NCI-H1105 (cell line): ENCODE results near the gene FAAP100.
"Not testable (repeated sequence)": the region's sequence is repeated elsewhere in the genome, so short reads cannot be mapped to it uniquely, and the experiment has no call there.

ENCODE experiments used
- DNase-seq: peaks from one replicate; lab custom pipeline; 2025; lab: John Stamatoyannopoulos, UW

The FAAP100 gene, protein sequence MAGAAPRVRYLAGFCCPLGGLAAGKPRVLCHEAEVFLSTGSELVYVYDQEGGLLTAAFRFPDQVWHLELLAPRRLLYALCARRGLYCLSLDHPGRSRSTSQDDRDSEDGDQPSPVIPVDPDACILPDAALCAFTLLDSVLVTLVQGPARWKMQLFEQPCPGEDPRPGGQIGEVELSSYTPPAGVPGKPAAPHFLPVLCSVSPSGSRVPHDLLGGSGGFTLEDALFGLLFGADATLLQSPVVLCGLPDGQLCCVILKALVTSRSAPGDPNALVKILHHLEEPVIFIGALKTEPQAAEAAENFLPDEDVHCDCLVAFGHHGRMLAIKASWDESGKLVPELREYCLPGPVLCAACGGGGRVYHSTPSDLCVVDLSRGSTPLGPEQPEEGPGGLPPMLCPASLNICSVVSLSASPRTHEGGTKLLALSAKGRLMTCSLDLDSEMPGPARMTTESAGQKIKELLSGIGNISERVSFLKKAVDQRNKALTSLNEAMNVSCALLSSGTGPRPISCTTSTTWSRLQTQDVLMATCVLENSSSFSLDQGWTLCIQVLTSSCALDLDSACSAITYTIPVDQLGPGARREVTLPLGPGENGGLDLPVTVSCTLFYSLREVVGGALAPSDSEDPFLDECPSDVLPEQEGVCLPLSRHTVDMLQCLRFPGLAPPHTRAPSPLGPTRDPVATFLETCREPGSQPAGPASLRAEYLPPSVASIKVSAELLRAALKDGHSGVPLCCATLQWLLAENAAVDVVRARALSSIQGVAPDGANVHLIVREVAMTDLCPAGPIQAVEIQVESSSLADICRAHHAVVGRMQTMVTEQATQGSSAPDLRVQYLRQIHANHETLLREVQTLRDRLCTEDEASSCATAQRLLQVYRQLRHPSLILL

DNA sequence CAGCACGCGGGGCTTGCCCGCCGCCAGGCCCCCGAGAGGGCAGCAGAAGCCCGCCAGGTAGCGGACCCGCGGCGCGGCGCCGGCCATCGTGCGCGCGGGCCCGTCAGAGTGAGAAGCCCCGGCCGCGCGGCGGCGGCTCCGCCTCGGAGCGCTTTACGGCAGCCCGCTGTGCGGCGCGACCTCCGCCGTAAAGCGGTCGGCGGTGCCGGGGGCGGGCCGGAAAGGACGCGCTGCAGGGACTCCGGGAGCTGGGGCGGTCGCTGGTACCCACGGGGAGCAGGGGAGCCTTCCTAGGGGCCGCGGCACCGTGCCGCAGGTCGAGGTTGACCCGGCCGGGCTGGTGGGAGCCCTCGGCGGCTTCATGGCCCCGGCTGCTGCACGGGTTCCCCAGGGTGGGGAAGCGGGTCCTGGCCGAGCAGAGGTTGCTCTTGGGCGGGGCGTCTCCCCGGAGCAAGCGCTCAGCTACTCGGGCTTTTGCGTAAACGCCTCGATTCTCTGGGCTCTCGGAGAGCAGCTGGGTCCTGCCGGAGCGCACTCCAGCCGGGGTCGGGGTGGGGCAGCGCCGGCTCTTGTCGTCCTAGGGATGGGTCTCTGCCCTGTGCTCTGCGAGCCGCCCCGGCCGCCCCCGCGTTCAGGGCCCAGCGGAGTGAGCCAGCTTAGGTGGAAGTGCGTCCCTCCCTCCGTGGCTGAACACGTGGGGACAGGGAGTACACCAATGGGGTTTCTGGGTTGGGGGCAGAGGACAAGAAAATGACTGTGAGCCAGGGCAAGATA lies at the start of gene FAAP100:
FAAP100 (minus strand) TSS at position 110 of the 774 bp plus-strand sequence; CDS start at position 87, 23 bp downstream.
- DNase-seq = peak; percentile 69

DNA sequence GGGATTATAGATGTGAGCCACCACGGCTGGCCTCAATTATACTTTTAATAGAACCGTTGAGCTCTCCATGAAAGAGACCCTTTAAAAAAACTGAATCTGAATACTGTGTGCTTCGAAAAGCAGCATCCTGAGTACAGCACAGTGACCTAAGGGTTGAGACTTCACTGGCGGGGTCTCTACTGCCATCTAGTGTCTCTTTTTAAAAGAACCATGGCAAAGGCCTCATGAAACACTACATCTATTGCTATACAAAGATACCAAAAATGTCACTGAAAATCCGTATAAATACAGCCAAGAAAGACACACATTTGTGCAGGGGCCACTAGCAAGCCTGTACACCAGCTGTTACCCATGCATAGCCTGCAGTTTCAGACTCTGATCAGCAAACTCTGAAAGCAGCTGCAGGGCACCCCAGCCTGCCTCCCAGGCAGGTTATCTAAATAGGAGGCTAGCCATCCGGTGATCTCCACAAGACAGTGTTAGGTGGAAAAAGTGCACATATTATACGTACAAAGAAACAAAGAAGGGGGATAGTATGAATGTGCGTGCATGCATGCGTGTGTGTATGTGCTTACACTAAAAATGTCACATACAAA lies 49.5 kb upstream of the FAAP100 start:
- peak; percentile 52 for DNase-seq

DNA sequence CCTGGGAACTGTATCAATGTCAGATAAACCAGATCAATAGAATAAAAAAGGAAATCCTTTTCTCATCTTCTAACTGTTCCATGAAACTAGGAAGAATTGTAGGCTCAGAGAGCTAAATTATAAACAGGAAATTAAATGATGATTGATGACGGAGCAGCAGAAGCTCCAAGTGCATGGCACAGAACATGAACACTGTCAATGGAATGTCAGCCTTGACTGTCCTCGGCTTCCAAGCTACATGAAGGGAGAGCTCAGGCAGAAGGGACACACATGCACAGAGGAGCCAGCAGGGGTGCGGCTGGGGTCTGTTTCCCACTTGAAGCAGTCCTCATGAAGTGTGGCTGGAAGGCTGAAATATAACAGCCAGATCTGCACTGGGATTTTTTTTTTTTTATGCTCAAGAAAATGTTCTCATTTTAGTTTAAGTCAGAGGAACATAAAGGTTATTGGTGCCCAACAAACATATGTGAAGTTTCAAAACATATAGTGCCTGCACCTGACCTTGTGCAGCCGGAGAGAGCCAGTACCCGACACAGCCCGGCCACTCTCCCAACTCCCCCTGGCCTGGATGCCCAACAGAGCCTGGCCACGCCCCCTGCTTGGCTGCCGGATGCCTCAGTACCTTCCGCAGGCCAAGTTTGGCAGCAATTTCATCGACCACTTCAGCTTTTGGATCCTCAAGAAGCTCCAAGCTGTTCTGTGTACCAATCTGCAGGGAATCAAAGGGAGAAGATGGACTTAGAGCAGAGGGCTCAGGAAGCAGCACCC lies 47.8 kb upstream of the FAAP100 start:
- DNase-seq = no peak

DNA sequence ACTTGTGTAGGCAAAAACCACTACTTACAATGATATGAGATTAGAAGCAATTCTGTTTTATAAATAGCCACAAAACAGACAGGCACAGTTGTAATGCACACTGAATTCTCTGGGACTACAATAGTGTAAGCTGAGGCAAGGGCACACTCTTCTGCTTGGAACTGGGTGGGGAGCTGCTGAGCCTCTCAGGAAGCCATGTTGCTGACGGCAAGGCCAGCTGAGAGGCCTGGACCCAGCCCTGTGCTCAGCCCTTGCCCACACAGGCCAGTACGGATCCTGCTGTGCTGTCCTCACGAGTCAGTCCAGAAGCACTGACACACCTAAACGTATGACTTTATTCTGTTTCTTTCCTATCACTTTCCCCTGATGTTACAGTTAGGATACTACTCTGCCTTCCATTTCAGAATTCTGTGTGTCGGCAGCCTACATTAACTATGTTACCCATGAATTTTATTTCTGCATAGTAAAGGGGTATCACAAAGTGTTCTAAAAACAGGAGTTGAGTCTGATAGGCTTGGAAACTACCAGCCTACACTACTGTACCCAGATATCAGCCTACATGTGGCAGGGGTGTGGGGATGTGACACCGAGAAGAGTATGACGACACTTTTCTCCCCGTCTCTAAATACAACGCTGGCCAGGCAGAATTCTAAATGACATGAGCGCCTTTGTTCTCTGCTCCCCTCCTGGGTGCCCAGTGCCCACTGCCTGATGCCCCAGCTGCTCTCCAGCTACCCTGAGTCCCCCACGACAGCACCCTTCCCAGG lies 41.1 kb upstream of the FAAP100 start:
- DNase-seq = no peak

DNA sequence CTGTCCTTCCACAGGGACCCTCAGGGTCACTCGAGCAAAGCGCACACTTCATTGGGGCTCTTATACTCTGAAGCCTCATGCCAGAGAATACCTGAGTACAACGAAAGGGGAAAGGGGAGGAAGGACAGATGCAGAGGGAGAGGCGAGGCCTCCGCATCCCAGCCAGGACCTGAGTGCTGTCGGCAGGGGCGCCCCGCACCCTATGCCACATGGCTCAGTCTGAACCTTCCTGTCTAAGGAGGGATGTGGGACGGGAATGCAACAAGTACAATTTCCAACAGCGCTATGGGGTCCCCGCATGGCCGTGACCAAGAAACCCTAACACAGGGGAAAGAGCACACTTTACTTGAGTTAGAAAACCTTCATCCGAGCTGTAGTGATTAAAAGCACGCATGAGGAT lies 39.8 kb upstream of the FAAP100 start:
- DNase-seq = no peak

DNA sequence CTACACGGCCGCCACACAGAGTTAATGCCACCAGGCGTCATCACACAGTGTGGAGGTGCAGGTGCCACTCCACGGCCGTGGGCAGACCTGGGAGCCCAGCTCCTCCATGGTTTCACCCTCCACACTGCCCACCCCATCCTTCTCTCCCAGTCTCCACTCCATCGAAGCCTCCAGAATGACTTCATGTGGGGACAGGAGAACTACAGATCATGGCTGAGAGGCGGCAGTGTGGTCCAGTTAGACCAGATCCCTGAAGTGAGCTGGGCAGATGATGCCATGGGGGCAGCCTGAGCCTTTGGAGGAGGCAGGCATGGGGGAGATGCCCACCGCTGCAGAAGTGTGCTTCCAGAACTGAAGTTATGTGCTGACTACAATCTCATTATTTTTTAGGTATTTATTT lies 38.0 kb upstream of the FAAP100 start:
- no peak for DNase-seq

DNA sequence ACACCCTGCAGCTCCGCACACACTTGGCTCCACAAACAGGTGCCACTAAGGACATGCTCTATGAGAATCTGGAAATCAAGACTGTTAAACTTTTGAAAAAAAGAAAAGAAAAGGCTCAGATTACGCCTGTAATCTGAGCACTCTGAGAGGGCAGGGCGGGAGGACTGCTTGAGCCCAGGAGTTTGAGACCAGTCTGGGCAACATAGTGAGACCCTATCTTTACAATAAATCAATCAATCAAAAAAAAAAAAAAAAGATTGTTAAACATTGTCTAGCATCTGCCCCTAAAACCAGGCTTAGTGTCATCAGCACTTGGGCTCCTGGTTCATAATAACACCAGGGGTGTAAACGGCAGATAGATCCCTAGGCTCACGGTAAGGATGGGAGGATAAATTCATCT lies 37.5 kb upstream of the FAAP100 start:
- no peak for DNase-seq

DNA sequence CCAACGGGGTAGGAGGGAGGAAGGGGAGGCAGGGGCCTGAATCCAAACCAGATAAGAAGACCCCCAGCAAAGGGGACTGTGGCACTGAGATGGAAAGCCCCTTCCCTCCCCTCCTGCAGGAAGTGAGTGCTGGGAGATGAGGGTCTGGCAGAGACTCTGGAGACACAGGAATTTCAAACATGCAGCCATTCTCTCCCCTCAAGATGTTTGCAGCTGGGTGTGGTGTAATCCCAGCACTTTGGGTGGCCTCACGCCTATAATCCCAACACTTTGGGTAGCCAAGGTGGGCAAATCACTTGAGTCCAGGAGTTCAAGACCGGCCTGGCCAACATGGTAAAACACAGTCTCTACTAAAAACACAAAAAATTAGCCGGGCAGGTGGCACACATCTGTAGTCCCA lies 33.9 kb upstream of the FAAP100 start:
- no peak for DNase-seq

DNA sequence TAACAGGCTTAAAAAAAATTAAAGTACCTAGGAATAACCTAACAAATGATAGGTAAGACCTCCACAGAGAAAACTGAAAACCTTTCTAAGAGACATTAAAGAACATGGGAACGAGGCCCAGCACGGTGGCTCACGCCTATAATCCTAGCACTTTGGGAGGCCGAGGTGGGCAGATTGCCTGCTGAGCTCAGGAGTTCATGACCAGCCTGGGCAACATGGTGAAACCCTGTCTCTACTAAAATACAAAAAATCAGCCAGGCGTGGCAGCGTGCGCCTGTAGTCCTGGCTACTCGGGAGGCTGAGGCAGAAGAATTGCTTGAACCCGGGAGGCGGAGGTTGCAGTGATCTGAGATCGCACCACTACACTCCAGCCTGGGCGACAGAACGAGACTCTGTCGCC lies 32.6 kb upstream of the FAAP100 start:
- DNase-seq = not testable (repeated sequence)

DNA sequence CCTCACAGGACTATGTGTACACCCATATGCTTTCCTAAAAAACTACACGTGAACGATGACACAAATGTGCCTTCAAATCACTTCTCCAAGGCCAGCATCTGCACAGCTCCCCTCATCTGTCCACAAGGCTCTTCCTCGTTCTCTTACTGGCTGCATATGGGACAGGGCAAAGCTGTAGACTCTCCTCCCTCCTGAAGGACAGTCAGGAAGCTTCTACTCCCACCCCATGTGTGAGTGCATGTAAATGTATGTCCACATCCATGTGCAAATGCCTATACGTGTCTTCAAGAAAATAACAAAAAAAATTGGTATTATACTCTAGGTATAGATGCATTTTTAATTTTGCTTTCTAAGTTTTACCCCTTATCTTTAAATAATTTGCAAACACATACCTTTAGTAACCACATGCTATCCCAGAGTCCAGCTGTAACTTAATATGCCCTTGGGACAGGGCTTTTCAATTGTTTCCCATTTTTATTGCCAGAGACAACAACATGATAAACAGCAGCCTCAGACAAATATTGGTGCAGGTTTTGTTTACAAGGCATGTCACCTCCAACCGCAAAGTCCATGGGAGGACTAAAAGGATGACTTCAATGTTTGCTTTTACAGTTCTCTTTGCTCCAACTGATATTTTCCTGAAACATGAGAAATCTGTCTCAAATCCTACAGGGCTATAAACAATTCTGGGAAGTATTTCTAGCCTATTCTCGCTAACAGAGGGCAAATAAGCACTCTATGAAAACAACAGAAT lies 31.6 kb upstream of the FAAP100 start:
- no peak for DNase-seq

DNA sequence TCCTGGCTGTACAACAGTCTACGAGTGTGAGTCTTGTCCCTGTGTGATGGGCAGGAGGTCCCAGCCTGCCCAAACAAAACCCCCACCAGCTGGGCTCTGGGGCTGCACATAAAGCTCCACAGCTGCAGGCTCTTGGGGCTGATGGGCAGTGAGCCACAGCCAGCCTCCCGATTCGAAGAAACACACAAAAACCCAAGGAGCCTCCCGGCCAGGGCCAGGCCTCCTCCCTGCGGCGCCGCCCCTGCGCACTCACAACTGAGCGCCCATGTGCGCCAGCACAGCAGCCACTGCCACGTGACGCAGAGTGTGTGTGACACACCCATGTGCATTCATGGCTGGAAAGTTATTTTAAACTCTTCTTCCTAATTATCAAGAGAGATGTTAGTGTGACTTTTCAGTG lies 30.6 kb upstream of the FAAP100 start:
- DNase-seq = no peak

DNA sequence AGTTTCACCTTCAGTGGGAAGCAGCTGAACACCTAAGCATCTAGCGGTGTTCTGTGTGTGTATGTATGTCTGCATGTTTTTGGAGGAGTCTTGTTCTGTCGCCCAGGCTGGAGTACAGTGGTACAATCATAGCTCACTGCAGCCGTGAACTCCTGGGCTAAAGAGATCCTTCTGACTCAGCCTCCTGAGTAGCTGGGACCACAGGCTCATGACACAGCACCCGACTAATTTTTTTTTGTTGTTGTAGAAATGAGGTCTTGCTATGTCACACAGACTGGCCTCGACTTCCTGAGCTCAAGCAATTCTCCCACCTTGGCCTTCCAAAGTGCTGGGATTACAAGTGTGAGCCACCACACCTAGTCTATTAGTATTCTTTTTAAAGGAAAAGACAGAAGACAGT lies 30.2 kb upstream of the FAAP100 start:
- DNase-seq = no peak

DNA sequence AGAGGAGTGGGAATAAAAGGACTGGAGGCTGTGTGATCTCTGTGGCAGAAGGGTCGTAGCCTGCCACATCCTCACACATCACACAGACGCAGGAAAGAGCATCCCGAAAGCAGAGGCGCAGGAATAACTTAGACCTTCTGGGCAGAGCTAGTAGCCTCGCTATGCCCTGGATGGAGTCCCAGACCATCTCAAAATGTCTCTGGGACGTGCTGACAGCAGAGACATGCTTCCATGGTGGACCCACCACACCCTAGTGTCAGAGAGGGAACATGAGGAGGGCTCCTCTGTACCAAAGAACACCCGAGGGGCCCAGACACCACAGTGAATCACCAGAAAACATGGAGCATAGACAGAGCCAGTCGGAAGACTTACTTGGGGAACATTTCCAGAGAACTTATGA lies 29.6 kb upstream of the FAAP100 start:
- DNase-seq = no peak

DNA sequence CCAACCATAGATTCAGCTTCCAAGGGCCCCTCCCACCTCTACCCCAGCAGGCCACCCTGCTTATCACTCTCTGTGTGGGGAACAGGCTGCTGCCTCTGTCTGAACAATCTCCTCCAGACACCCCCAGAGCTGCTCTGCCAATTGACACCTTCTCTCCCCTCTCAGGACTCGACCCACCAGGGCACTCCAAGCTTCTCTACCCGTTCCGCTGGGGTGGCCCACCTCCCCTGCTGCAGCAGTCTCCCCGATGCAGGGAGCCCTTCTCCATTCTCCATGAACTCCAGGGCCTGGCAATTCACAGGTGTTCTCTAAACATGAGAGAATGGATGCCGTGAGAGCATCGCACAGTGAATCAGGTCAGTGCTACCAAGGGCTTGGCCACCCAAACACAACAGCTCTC lies 28.3 kb upstream of the FAAP100 start:
- no peak for DNase-seq

DNA sequence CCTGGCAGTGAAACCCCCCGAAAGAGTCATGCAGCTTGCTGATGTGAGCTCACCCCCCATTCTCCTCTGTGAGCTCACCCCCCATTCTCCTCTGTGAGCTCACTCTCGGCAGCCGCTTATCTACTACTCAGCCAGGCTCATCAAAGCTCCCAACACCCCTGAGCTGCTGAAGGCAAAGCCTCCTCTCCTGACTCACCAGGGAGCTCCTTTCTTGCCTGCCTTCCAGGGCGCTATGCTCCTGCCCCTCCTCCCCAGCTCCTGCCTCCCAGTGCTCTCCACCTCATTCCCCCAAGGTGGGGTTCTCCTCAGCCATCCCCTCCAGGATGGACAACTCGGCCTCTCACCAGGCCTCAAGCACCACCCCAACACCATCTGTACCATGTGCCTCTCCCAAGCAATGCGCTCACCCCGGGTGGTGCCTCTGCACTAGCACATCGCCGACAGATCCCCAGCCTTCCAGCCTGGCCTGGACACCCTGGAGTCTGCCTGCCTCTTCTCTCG lies 27.7 kb upstream of the FAAP100 start:
- DNase-seq = no peak

DNA sequence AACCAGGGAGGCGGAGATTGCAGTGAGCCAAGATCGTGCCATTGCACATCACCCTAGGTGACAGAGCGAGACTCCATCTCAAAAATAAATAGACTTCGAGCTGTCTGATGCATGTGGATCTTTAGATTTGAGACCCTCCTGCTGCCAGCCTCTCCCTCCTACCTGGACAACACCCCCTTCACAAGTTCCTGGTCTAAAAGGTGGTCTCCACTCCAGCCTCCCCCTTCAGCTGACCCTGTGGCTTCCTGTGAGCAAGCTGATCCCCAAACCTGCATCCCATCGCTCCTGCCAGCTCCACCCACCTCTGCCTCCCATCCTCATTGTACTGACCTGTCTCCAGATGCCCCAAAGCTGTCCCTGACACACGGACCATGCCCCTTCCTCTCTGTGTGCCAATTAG lies 27.1 kb upstream of the FAAP100 start:
- no peak for DNase-seq

DNA sequence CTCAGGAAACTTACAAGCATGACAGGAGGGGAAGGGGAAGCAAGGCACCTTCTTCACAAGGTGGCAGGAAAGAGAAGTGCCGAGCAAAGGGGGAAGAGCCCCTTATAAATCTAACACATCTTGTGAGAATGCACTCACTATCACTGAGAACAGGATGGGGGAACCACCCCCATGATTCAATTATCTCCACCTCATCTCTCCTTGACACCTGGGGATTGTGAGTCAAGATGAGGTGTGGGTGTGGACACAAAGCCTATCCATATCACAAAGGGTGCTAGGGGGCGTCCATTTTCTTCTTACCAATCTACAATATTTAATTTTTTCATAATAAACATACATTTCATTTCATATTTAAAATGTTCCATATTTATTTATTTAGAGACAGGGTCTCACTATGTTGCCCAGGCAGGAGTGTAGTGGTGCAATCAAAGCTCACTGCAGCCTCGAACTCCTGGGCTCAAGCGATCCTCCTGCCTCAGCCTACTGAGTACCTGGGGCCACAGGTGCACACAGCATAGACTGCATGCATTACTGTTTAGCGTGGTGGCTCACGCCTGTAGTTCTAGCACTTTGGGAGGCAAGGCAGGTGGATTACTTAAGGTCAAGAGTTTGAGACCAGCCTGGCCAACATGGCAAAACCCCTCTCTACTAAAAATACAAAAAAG lies 26.5 kb upstream of the FAAP100 start:
- no peak for DNase-seq

DNA sequence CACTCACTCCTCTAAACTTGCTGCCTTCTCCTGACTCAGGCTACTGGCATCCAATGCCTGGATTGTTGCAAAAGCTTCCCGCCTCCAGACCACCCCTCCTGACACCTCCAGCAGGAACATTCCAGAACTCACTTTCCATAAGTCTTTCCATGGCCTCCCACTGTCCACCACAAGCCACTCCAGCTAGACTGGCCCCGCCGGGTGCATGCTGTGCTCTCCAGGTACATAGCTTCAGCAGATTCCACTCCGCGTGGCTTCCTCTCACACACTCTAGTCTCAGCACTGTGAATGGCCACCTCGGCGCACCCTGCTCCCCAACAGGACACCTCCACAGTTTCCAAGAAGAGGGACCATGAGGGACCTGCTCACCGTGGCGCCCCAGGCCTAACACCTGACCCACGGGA lies 25.9 kb upstream of the FAAP100 start:
- no peak for DNase-seq
